ENCODE results near the gene CORIN.
A peak's percentile ranks its signal among the peaks of the same experiment; 100 is the strongest.

The CORIN gene

GRCh38 chr4:47590325-47590724 is 247.5 kb downstream of the CORIN start:
- intact Hi-C loops (cut with DNase I; ENCODE audit: low total_unique reads): no loop called here
- Histone ChIP-seq H3K4me3 (no peak overlapping the region), H3K4me1 (no peaks in the 10 kb centered on the region), H3K36me3 (peaks cover 73 to 84% (median 78%) of the 10 kb centered on the region in 3 donors), H3K27ac (no peak overlapping the region), H3K27me3 (no peaks in the 10 kb centered on the region), H3K9me3 (peaks cover 0 to 13% (median 5%) of the 10 kb centered on the region in 3 donors)
- no peak for TF ChIP-seq CTCF (IDR thresholded peaks at IDR 0.05)
- no peak for DNase-seq

- no peak for DNase-seq
- Histone ChIP-seq H3K36me3 (peaks cover 68 to 96% (median 84%) of the 10 kb centered on the region in 3 donors), H3K4me3 (no peak overlapping the region), H3K27ac (peak overlapping the region; percentile 68 to 72), H3K9me3 (no peaks in the 10 kb centered on the region), H3K27me3 (no peaks in the 10 kb centered on the region), H3K4me1 (peaks cover 0 to 19% (median 0%) of the 10 kb centered on the region in 4 donors)
- intact Hi-C loops (cut with DNase I; ENCODE audit: low total_unique reads): no loop called here
- TF ChIP-seq CTCF (IDR thresholded peaks at IDR 0.05): no peak
These were observed 258.6 kb downstream of the CORIN start for GRCh38 chr4:47579235-47579634.

GRCh38 chr4:47577779-47578553 is 259.9 kb downstream of the CORIN start:
- H3K27ac ChIP-seq: peak overlapping the region; percentile 68 to 72
- no peak for DNase-seq
- no peaks in the 10 kb centered on the region for H3K27me3 ChIP-seq
- H3K9me3 ChIP-seq: no peaks in the 10 kb centered on the region
- H3K36me3 ChIP-seq: peaks cover 68 to 96% (median 77%) of the 10 kb centered on the region in 3 donors
- no peak overlapping the region for H3K4me3 ChIP-seq
- H3K4me1 ChIP-seq: peaks cover 0 to 19% (median 0%) of the 10 kb centered on the region in 4 donors
- intact Hi-C loops (cut with DNase I; ENCODE audit: low total_unique reads): no loop called here
- no peak for TF ChIP-seq CTCF (IDR thresholded peaks at IDR 0.05)

- H3K27me3 ChIP-seq: no peaks in the 10 kb centered on the region
- H3K4me1 ChIP-seq: peaks cover 0 to 7% (median 0%) of the 10 kb centered on the region in 4 donors
- intact Hi-C loops (cut with DNase I; ENCODE audit: low total_unique reads): no loop called here
- no peaks in the 10 kb centered on the region for H3K9me3 ChIP-seq
- DNase-seq: no peak
- no peak overlapping the region for H3K27ac ChIP-seq
- peaks cover 62 to 88% (median 69%) of the 10 kb centered on the region in 3 donors for H3K36me3 ChIP-seq
- TF ChIP-seq CTCF (IDR thresholded peaks at IDR 0.05): no peak
- H3K4me3 ChIP-seq: no peak overlapping the region
These were observed 264.9 kb downstream of the CORIN start for GRCh38 chr4:47572981-47573380.

- DNase-seq: no peak
- Histone ChIP-seq H3K4me3 (no peak overlapping the region), H3K27me3 (no peaks in the 10 kb centered on the region), H3K27ac (no peak overlapping the region), H3K36me3 (peaks cover 61 to 81% (median 81%) of the 10 kb centered on the region in 3 donors), H3K9me3 (no peaks in the 10 kb centered on the region), H3K4me1 (no peaks in the 10 kb centered on the region)
- no peak for TF ChIP-seq CTCF (IDR thresholded peaks at IDR 0.05)
- intact Hi-C loops (cut with DNase I; ENCODE audit: low total_unique reads): no loop called here
These were observed 267.1 kb downstream of the CORIN start for GRCh38 chr4:47570816-47571215.
